ENCODE measurements around the gene UBE2F. TPM values are rescaled to one million over a fixed set of nuclear protein-coding genes. Genes with fewer than 3 reads are reported as not detected.

Gene UBE2F
- total RNA-seq, 1 donor from 2014 or later = 41.2 TPM

GRCh38 chr2:237921967-237922492 is 44.8 kb upstream of the UBE2F start:
- Mint-ChIP-seq H3K27me3 (no peaks in the 10 kb centered on the region), H3K36me3 (ENCODE audit: low read depth) (no peaks in the 10 kb centered on the region), H3K9me3 (no peaks in the 10 kb centered on the region), H3K4me1 (peaks cover 14% of the 10 kb centered on the region), H3K4me3 (no peak overlapping the region), H3K27ac (no peak overlapping the region)
- ChIA-PET CTCF (interaction anchor here (1.5 kb wide), 1 partner anchor 8 kb away, joined by 3 read pairs; no protein-coding TSS in a partner anchor), POLR2A (interaction anchor here (2.2 kb wide), 1 partner anchor 17 kb away, joined by 10 read pairs; no protein-coding TSS in a partner anchor)
- DNase-seq = no peak
- intact Hi-C loops (cut with micrococcal nuclease) = loop anchor here (2.0 to 5.0 kb wide), 6 partner anchors 23 to 310 kb away; partner anchors contain the start of genes ERFE, RAMP1 and SCLY
- TF ChIP-seq, protein P1, sequence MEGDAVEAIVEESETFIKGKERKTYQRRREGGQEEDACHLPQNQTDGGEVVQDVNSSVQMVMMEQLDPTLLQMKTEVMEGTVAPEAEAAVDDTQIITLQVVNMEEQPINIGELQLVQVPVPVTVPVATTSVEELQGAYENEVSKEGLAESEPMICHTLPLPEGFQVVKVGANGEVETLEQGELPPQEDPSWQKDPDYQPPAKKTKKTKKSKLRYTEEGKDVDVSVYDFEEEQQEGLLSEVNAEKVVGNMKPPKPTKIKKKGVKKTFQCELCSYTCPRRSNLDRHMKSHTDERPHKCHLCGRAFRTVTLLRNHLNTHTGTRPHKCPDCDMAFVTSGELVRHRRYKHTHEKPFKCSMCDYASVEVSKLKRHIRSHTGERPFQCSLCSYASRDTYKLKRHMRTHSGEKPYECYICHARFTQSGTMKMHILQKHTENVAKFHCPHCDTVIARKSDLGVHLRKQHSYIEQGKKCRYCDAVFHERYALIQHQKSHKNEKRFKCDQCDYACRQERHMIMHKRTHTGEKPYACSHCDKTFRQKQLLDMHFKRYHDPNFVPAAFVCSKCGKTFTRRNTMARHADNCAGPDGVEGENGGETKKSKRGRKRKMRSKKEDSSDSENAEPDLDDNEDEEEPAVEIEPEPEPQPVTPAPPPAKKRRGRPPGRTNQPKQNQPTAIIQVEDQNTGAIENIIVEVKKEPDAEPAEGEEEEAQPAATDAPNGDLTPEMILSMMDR (IDR thresholded peaks at IDR 0.05) = no peak
- ATAC-seq (ENCODE audit: low read depth) = no peak

DNA sequence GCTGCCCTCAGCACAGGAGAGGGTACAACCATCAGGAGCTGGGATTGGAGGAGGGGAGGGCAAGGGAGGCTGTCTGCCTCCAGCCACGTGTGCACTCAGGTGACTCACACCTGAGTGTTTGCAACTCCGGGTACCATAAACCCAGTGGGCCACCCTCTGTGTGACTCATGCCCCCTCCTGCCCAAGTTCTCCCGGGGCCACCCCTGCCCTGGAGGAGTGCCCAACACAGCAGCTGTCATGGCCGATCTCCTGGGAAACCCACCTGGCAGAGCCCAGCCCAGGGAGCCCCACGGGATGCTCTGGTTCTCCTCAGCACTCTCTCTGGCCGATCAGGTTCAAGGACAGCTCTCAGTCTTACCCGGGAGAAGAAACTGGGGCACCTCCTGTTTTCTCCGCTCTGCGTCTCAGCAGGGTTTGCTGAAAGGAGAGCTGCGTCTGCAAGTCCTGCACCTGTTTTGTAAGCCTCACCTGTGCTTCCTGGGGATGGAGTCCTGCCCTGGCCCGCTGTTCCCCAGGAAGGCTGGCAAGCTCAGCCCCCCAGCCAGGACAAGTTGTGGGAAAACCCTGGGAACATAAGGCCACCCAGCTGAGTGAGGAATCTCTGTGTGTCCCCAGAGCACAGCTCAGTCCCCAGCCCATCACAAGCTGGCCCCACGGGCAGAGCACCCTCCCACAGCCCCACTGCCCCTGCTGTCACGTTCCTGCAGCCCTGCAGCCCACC is 44.0 kb upstream of the UBE2F start:
- Mint-ChIP-seq H3K9me3 (no peaks in the 10 kb centered on the region), H3K4me1 (peaks cover 14% of the 10 kb centered on the region), H3K27me3 (no peaks in the 10 kb centered on the region), H3K36me3 (ENCODE audit: low read depth) (no peaks in the 10 kb centered on the region), H3K27ac (no peak overlapping the region), H3K4me3 (peak overlapping the region; percentile 55)
- TF ChIP-seq, protein P1 (IDR thresholded peaks at IDR 0.05) = no peak
- no peak for ATAC-seq (ENCODE audit: low read depth)
- ChIA-PET POLR2A (interaction anchor here (1.0 to 2.2 kb wide), 2 partner anchors 17 to 24 kb away, joined by 3 to 10 read pairs; no protein-coding TSS in a partner anchor), CTCF (interaction anchor here (0.7 to 1.5 kb wide), 9 partner anchors 9 to 341 kb away, joined by 3 to 6 read pairs (median 3); no protein-coding TSS in a partner anchor)
- intact Hi-C loops (cut with micrococcal nuclease) = loop anchor here (1.0 to 5.0 kb wide), 7 partner anchors 24 to 340 kb away; partner anchors contain the start of genes ERFE, RAMP1 and SCLY
- no peak for DNase-seq

- CTCF ChIA-PET = interaction anchor here (0.7 to 1.5 kb wide), 9 partner anchors 10 to 340 kb away, joined by 3 to 6 read pairs (median 3); no protein-coding TSS in a partner anchor
- no peaks in the 10 kb centered on the region for H3K36me3 Mint-ChIP-seq (ENCODE audit: low read depth)
- ATAC-seq (ENCODE audit: low read depth) (peak; percentile 100), DNase-seq (peak; percentile 80)
- H3K9me3 Mint-ChIP-seq = no peaks in the 10 kb centered on the region
- peaks cover 1% of the 10 kb centered on the region for H3K27me3 Mint-ChIP-seq
- H3K4me1 Mint-ChIP-seq = peaks cover 14% of the 10 kb centered on the region
- TF ChIP-seq, protein P1 (IDR thresholded peaks at IDR 0.05) = peak; percentile 81
- H3K4me3 Mint-ChIP-seq = peak overlapping the region; percentile 55
- intact Hi-C loops (cut with micrococcal nuclease) = loop anchor here (1.0 to 5.0 kb wide), 7 partner anchors 25 to 340 kb away; partner anchors contain the start of genes ERFE, RAMP1 and SCLY
- peak overlapping the region; percentile 35 for H3K27ac Mint-ChIP-seq
- POLR2A ChIA-PET = interaction anchor here (1.0 to 2.2 kb wide), 2 partner anchors 18 to 25 kb away, joined by 3 to 10 read pairs; no protein-coding TSS in a partner anchor
Measured at GRCh38 chr2:237923481-237924163, 43.2 kb upstream of the UBE2F start.

DNA sequence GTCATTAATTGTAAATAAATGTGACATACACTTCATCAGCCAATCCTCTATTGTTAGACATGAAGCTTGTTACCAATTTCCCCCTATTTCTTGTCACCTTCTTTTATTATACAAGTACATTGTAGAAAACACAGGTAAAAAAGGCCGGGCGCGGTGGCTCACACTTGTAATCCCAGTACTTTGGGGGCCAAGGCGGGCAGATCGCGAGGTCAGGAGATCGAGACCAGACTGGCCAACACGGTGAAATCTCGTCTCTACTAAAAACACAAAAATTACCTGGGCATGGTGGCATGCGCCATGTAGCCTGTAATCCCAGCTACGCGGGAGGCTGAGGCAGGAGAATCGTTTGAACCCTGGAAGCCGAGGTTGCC is 42.7 kb upstream of the UBE2F start:
- POLR2A ChIA-PET = interaction anchor here (2.2 kb wide), 1 partner anchor 19 kb away, joined by 10 read pairs; no protein-coding TSS in a partner anchor
- Mint-ChIP-seq H3K9me3 (no peaks in the 10 kb centered on the region), H3K4me3 (peak overlapping the region; percentile 47), H3K4me1 (peaks cover 12% of the 10 kb centered on the region), H3K27me3 (peaks cover 5% of the 10 kb centered on the region), H3K27ac (no peak overlapping the region), H3K36me3 (ENCODE audit: low read depth) (no peaks in the 10 kb centered on the region)
- DNase-seq (no peak), ATAC-seq (ENCODE audit: low read depth) (no peak)
- CTCF ChIA-PET = interaction anchor here (1.1 to 1.2 kb wide), 3 partner anchors 25 to 339 kb away, joined by 3 to 6 read pairs (median 3); no protein-coding TSS in a partner anchor
- intact Hi-C loops (cut with micrococcal nuclease) = loop anchor here (5.0 kb wide), 2 partner anchors 138 to 308 kb away; partner anchors contain the start of gene SCLY
- TF ChIP-seq, protein P1 (IDR thresholded peaks at IDR 0.05) = no peak
